C4-2B (cell line): ENCODE data around the gene ISG20.

Experiments
- CTCF ChIP-seq: fragments of 450-650 bp; conservative IDR thresholded peaks from 2 replicates; pipeline ENCODE4 v1.5.1; 2017; ENCODE audit warnings: mild to moderate bottlenecking
- ZFX ChIP-seq: fragments of 450-650 bp; IDR thresholded peaks from 2 replicates; pipeline ENCODE4 v1.6.1; 2017

- TF ChIP-seq CTCF: no peak
- no peak for TF ChIP-seq ZFX
Measured at GRCh38 chr15:88664151-88664778, 25.4 kb downstream of the ISG20 start.
